ENCODE data around the gene PHF1. TPM values are rescaled to one million over a fixed set of nuclear protein-coding genes. Genes with fewer than 3 reads are reported as not detected.

The PHF1 gene
- total RNA-seq, 4 donors from 2014 or later, result 40.8 to 56.5 (median 48.9) TPM

GRCh38 chr6:33428224-33428965, 17.6 kb downstream of the PHF1 start:
- TF ChIP-seq CTCF (IDR thresholded peaks at IDR 0.05), result no peak
- ATAC-seq (ENCODE audit: low FRiP score) (no peak), DNase-seq (ENCODE audit: low spot score) (no peak)

DNA sequence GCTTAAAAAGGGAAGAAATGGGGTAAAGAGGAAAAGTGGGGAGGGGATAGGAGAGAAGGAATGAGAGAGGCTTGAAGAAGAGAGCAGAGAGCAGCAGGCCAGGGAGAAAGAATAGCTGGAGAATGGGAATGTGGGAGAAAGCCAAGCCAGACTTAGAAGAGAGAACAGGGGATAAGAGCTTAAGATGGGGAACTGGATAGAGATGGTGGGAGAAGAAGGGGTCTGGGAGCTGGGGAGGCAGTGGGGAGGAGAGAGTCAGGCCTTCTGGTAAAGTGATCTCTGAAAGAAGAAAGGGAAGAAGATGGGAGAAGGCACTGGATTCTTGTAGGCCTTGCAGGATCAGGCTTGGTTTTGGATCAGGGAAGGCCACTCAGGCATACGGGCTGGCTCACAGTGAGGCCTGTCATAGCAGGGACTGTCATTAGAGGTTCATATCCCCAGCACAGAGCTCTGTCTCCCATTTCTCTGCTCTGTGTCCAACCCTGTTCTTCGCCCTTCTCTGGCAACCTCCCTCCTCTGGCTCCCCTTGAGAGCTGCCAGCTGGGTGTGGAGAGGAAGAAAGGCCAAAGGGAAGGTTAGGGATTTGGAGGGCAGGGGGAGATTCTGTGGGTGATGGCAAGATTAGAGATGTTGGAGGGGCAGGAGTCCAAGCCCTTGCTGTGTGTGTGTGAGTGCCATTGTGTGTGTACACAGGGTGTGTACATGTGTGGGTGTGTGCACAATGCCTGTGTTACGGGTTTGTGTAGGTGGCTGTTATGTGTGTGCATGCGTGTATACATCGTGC, 18.3 kb downstream of the PHF1 start:
- no peak for TF ChIP-seq CTCF (IDR thresholded peaks at IDR 0.05)
- ATAC-seq (ENCODE audit: low FRiP score) (no peak), DNase-seq (ENCODE audit: low spot score) (no peak)

DNA sequence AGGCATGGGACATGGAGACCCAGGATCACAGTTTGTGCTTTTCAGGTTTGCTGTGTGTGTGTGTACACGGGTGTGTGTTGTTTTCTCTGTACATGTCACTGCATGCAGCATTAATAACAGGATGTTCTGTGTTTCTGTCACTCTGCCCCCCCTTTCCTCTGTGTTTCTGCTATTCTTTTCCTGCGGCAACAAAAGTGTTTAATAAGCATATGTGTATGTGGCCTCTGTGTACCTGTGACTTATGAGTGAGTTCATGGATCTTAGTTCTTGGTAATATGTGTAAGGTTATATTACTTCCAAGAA, 18.9 kb downstream of the PHF1 start:
- DNase-seq (ENCODE audit: low spot score) (no peak), ATAC-seq (ENCODE audit: low FRiP score) (no peak)
- TF ChIP-seq CTCF (IDR thresholded peaks at IDR 0.05), result no peak

DNA sequence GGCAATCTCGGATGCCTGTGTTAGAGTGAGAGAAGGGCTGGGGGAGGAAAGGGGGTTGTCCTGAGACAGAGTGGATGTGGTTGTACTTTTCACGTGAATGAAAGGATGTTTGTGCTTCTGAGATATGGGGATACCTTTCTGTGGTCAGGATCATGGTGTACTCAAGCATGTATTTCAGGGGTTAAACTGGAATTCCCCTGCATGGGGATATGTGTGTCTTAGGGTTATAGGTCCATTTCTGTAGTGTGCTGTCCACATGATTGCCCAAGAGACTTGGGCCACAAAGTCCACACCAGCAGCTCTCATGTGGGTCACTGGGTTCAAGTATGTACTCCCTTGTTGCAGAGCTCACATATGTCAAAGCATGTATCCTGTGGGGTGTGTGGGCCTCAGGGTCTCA, 19.5 kb downstream of the PHF1 start:
- no peak for DNase-seq (ENCODE audit: low spot score)
- ATAC-seq (ENCODE audit: low FRiP score), result no peak
- TF ChIP-seq CTCF (IDR thresholded peaks at IDR 0.05), result no peak

- ATAC-seq (ENCODE audit: low FRiP score), result no peak
- no peak for DNase-seq (ENCODE audit: low spot score)
- TF ChIP-seq CTCF (IDR thresholded peaks at IDR 0.05), result no peak
These were observed 20.4 kb downstream of the PHF1 start for GRCh38 chr6:33430991-33431879.

GRCh38 chr6:33431880-33432541, 21.2 kb downstream of the PHF1 start:
- ATAC-seq (ENCODE audit: low FRiP score) (no peak), DNase-seq (ENCODE audit: low spot score) (no peak)
- no peak for TF ChIP-seq CTCF (IDR thresholded peaks at IDR 0.05)
